A673 (cell line): ENCODE measurements around the gene SERP2.

Experiments
- EZH2 ChIP-seq: fragments of 200-600 bp; sonication (generic); IDR thresholded peaks from 2 replicates; pipeline ENCODE4 v1.6.1; 2017; ENCODE audit warnings: borderline replicate concordance, low read depth, mild to moderate bottlenecking, mixed read lengths, antibody characterized with exemption, low read length; ENCODE audit not compliant: poor library complexity, severe bottlenecking
- TF ChIP-seq, protein P1 (sequence below): fragments of 300-800, 200-600 bp; sonication (generic); conservative IDR thresholded peaks from 2 replicates; pipeline ENCODE4 v1.5.1; 2017; ENCODE audit warnings: low read depth, mild to moderate bottlenecking, antibody characterized with exemption, low read length, moderate library complexity, mixed read lengths

DNA sequence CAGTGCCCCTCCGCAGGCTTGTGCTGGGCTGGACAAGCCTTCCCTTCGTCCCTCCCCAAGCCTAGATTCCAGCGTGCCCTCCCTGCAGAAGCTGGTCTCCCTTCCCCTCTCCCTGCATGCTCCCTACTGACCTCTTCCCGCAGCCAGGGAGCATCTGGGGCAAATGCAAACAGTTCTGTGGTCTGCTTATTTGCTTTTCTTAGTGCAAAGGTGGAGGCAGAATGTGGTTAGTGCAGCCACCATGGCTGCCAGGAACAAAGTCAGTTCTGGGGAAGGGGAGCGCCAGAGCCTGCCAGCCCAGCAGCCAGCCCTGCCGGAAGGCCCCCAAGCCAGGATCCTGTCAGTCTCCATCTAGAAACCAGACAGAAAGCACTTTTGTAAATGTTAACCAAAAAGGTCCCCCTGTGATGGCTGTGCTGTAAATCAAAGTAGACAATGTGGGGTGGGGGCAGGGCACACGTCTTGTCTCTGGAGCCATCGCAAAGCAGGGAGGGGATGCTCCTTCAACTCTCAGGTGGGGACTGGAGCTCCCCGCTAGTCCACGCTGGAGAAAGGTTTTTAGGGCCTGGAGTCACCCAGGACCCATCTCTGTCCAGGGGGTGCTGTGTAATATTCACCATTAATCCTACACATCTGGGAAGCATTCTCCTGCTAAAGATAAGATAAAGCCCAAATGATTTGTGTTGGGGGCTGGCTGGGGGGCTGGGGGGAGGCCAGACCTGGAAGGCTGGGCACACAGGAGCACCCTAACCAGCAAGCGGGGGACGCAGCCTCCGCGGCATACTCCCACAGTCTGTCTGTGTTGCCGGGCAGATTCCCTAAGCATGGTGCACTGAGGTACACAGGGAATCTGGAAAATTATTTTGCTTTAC, 30.9 kb downstream of the SERP2 start:
- TF ChIP-seq, protein P1, sequence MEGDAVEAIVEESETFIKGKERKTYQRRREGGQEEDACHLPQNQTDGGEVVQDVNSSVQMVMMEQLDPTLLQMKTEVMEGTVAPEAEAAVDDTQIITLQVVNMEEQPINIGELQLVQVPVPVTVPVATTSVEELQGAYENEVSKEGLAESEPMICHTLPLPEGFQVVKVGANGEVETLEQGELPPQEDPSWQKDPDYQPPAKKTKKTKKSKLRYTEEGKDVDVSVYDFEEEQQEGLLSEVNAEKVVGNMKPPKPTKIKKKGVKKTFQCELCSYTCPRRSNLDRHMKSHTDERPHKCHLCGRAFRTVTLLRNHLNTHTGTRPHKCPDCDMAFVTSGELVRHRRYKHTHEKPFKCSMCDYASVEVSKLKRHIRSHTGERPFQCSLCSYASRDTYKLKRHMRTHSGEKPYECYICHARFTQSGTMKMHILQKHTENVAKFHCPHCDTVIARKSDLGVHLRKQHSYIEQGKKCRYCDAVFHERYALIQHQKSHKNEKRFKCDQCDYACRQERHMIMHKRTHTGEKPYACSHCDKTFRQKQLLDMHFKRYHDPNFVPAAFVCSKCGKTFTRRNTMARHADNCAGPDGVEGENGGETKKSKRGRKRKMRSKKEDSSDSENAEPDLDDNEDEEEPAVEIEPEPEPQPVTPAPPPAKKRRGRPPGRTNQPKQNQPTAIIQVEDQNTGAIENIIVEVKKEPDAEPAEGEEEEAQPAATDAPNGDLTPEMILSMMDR = no peak
- no peak for TF ChIP-seq EZH2
